Measurements from ENCODE around the gene CHST15. TPM values are rescaled to one million over a fixed set of nuclear protein-coding genes. Genes with fewer than 3 reads are reported as not detected.

Gene CHST15
- total RNA-seq, 1 donor from 2014 or later: 36.5 TPM

- Histone ChIP-seq H3K4me1 (peaks cover 16% of the 10 kb centered on the region), H3K27ac (no peak overlapping the region), H3K9me3 (no peaks in the 10 kb centered on the region), H3K27me3 (ENCODE audit: low read depth) (no peaks in the 10 kb centered on the region), H3K36me3 (no peaks in the 10 kb centered on the region), H3K4me3 (no peak overlapping the region)
- ATAC-seq (peak in 1 of 2 donors; percentile 44), DNase-seq (peak; percentile 66)
- intact Hi-C loops (cut with DNase I): no loop called here
- no peak for TF ChIP-seq CTCF (IDR thresholded peaks at IDR 0.05)
These were observed 18.8 kb downstream of the CHST15 start for GRCh38 chr10:124074501-124075109.

GRCh38 chr10:124073978-124074377 lies 19.4 kb downstream of the CHST15 start:
- TF ChIP-seq CTCF (IDR thresholded peaks at IDR 0.05): no peak

DNA sequence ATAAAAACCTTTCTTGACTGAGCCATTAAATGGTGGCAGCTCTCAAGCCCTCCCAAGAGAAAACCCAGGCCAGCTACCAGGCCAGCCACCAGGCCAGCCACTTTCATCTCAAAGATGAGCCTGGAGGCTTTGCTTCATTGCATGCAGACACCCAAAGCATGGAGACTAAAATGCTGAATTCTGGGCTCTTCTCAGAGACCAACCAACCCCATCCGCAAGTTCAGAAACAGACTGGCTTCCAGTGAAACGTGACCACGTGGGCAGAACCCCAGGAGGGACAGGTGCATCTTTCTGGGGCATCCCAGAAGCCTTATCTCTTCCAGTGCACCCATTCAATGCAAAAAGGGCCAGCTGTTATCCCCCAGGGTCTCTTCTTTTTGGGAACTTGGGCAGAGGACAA lies 20.9 kb downstream of the CHST15 start:
- no peaks in the 10 kb centered on the region for H3K27me3 ChIP-seq (ENCODE audit: low read depth)
- ATAC-seq (no peak), DNase-seq (no peak)
- no peak for TF ChIP-seq CTCF (IDR thresholded peaks at IDR 0.05)
- H3K4me1 ChIP-seq: peaks cover 16% of the 10 kb centered on the region
- no peak overlapping the region for H3K4me3 ChIP-seq
- H3K36me3 ChIP-seq: no peaks in the 10 kb centered on the region
- intact Hi-C loops (cut with DNase I): no loop called here
- H3K27ac ChIP-seq: no peak overlapping the region
- H3K9me3 ChIP-seq: no peaks in the 10 kb centered on the region

More at GRCh38 chr10:124073978-124074377, 19.4 kb downstream of the CHST15 start:
- peaks cover 16% of the 10 kb centered on the region for H3K4me1 ChIP-seq
- H3K27ac ChIP-seq: no peak overlapping the region
- ATAC-seq: no peak
- no peaks in the 10 kb centered on the region for H3K36me3 ChIP-seq
- intact Hi-C loops (cut with DNase I): no loop called here
- no peak for DNase-seq
- no peak overlapping the region for H3K4me3 ChIP-seq
- H3K9me3 ChIP-seq: no peaks in the 10 kb centered on the region
- no peaks in the 10 kb centered on the region for H3K27me3 ChIP-seq (ENCODE audit: low read depth)

DNA sequence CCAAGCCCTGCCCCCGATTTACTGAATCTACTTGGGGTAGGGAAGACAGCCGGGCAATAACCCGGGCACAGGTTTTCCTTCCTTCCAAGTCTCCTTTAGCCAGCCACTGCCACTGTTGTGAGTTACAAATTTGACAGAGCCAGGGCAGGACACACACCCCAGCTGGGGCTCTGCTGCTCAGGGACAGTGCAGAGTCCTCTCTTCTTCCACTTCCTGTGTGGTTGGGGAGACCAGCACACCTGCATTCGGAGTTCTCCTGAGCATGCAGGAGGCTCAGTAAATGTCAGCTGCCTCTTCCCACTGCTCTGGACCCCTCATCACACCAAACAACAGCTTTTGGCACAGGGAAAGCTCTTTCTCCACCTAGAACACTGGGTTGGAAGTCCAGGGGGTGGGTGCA lies 21.3 kb downstream of the CHST15 start:
- no peak for ATAC-seq
- Histone ChIP-seq H3K27ac (no peak overlapping the region), H3K36me3 (no peaks in the 10 kb centered on the region), H3K4me1 (peaks cover 17% of the 10 kb centered on the region), H3K9me3 (no peaks in the 10 kb centered on the region), H3K4me3 (no peak overlapping the region), H3K27me3 (ENCODE audit: low read depth) (no peaks in the 10 kb centered on the region)
- intact Hi-C loops (cut with DNase I): no loop called here
- no peak for TF ChIP-seq CTCF (IDR thresholded peaks at IDR 0.05)
- no peak for DNase-seq

GRCh38 chr10:124071141-124071540 lies 22.3 kb downstream of the CHST15 start:
- no peak for TF ChIP-seq CTCF (IDR thresholded peaks at IDR 0.05)
- H3K4me3 ChIP-seq: no peak overlapping the region
- H3K27ac ChIP-seq: no peak overlapping the region
- intact Hi-C loops (cut with DNase I): no loop called here
- no peaks in the 10 kb centered on the region for H3K36me3 ChIP-seq
- peaks cover 27% of the 10 kb centered on the region for H3K4me1 ChIP-seq
- no peaks in the 10 kb centered on the region for H3K27me3 ChIP-seq (ENCODE audit: low read depth)
- ATAC-seq (no peak), DNase-seq (no peak)
- no peaks in the 10 kb centered on the region for H3K9me3 ChIP-seq
